K562 (cell line): Measurements from ENCODE around the gene DYNLT4. TPM values are rescaled to one million over a fixed set of nuclear protein-coding genes. Genes with fewer than 3 reads are reported as not detected.

Experiments
- ARHGAP35 ChIP-seq: fragments of 450-650 bp; IDR thresholded peaks from 2 replicates; pipeline ENCODE4 v1.6.1; 2018; ENCODE audit not compliant: partially characterized antibody
- CBFB ChIP-seq: sonication (generic); formaldehyde crosslinking; IDR thresholded peaks from 2 replicates; pipeline ENCODE4 v1.4.0; 2020; ENCODE audit warnings: mild to moderate bottlenecking, missing genetic modification reagents
- CREB1 ChIP-seq, 2 experiments: sonication (generic) in 1 of 2; formaldehyde crosslinking in 1 of 2; IDR thresholded peaks; 2 replicates each; pipeline versions ENCODE4 v1.6.1 to v1.8.0; 2012 to 2022; ENCODE audit warnings: inconsistent platforms in 1 of 2, mild to moderate bottlenecking in 1 of 2, missing genetic modification reagents in 1 of 2, moderate library complexity in 1 of 2
- ERF ChIP-seq: fragments of 450-650 bp; formaldehyde crosslinking; IDR thresholded peaks from 2 replicates; pipeline ENCODE4 v1.4.0; 2020; ENCODE audit warnings: mild to moderate bottlenecking, mixed read lengths
- HMG20B ChIP-seq: fragments of 250-450 bp; sonication (Bioruptor Pico); IDR thresholded peaks from 2 replicates; pipeline ENCODE4 v1.5.0; 2021; ENCODE audit warnings: mild to moderate bottlenecking
- HSF4 ChIP-seq: fragments of 250-450 bp; sonication (Bioruptor Pico); IDR thresholded peaks from 2 replicates; pipeline ENCODE4 v2.1.2; 2022; ENCODE audit warnings: mild to moderate bottlenecking, moderate library complexity, borderline replicate concordance
- ILK ChIP-seq: fragments of 450-650 bp; IDR thresholded peaks from 2 replicates; pipeline ENCODE4 v1.6.1; 2016; ENCODE audit warnings: missing genetic modification characterization, low read depth, mild to moderate bottlenecking, missing compliant biosample characterization, moderate library complexity, borderline replicate concordance
- PHF20 ChIP-seq: fragments of 450-650 bp; IDR thresholded peaks from 2 replicates; pipeline ENCODE4 v1.6.1; 2018; ENCODE audit not compliant: partially characterized antibody
- PHF21A ChIP-seq: fragments of 450-650 bp; IDR thresholded peaks from 2 replicates; pipeline ENCODE4 v1.6.1; 2017; ENCODE audit warnings: low read depth, borderline replicate concordance
- PHTF2 ChIP-seq: fragments of 250-450 bp; sonication (Bioruptor Pico); IDR thresholded peaks from 2 replicates; pipeline ENCODE4 v1.5.0; 2021; ENCODE audit warnings: mild to moderate bottlenecking
- POU5F1 ChIP-seq: fragments of 150-350 bp; IDR thresholded peaks from 2 replicates; pipeline ENCODE4 v1.6.1; 2014; ENCODE audit warnings: borderline replicate concordance, low read length, low read depth, mild to moderate bottlenecking; ENCODE audit not compliant: partially characterized antibody
- PPARD ChIP-seq: fragments of 250-450 bp; sonication (Bioruptor Pico); IDR thresholded peaks from 2 replicates; pipeline ENCODE4 v1.8.0; 2022; ENCODE audit warnings: inconsistent platforms, mild to moderate bottlenecking, moderate library complexity
- SIX5 ChIP-seq, 2 experiments: IDR thresholded peaks; 2 replicates each; pipeline ENCODE4 v1.6.1; 2011; ENCODE audit warnings: low read length in 2 of 2, borderline replicate concordance in 1 of 2, low read depth in 1 of 2, mild to moderate bottlenecking in 1 of 2, moderate library complexity in 1 of 2; ENCODE audit not compliant: insufficient read depth in 1 of 2
- ZNF184 ChIP-seq: sonication (generic); formaldehyde crosslinking; IDR thresholded peaks from 2 replicates; pipeline ENCODE4 v1.5.0; 2020; ENCODE audit warnings: missing genetic modification reagents
- ZNF24 ChIP-seq: fragments of 450-650 bp; IDR thresholded peaks from 2 replicates; pipeline ENCODE4 v1.6.1; 2016
- ZNF707 ChIP-seq: fragments of 250-450 bp; sonication (Bioruptor Pico); conservative IDR thresholded peaks from 2 replicates; pipeline ENCODE4 v1.8.0; 2022; ENCODE audit warnings: inconsistent platforms, mild to moderate bottlenecking, moderate library complexity
- polyA plus RNA-seq, 8 experiments: library from polyadenylated mRNA; depleted of rRNA in 4 of 8; stranded (reverse) in 5 of 8; unstranded in 3 of 8; fragments of >200 nt; fragmentation: Nextera tagmentation in 2 of 8; fragmentation: Illumina TruSeq in 1 of 8; extraction: Ambion mirVana in 2 of 8; extraction: Trizol in 1 of 8; gene quantifications; 2 replicates each; pipeline versions ENCODE4 v1.2.1 to v1.2.3, GENCODE V29; 2011 to 2014; ENCODE audit warnings: inconsistent platforms in 1 of 8, missing spikeins in 1 of 8
- total RNA-seq, 7 experiments: library from RNA; depleted of rRNA in 6 of 7; stranded (reverse); fragments of >200 nt in 6 of 7; fragmentation: Illumina TruSeq in 2 of 7; extraction: Trizol in 2 of 7; gene quantifications; 2 replicates each; pipeline versions ENCODE4 v1.2.1 to v1.2.3, GENCODE V29; 2011 to 2021; ENCODE audit warnings: low replicate concordance in 1 of 7
- TF ChIP-seq, protein P1 (sequence below), 2 experiments: IDR thresholded peaks; 2 replicates each; pipeline ENCODE4 v1.6.1; 2012; ENCODE audit warnings: improper control_type of control experiment in 2 of 2, low read depth in 2 of 2, low read length in 2 of 2, borderline replicate concordance in 1 of 2
- TF ChIP-seq, protein P2 (sequence below): fragments of 450-650 bp; IDR thresholded peaks from 2 replicates; pipeline ENCODE4 v1.6.1; 2016; ENCODE audit warnings: borderline replicate concordance
- TF ChIP-seq, protein P3 (sequence below): sonication (generic); formaldehyde crosslinking; IDR thresholded peaks from 2 replicates; pipeline ENCODE4 v1.8.0; 2022; ENCODE audit warnings: mild to moderate bottlenecking, missing genetic modification reagents
- TF ChIP-seq, protein P4 (sequence below): IDR thresholded peaks from 2 replicates; pipeline ENCODE4 v1.6.1; 2011; ENCODE audit not compliant: insufficient read length; ENCODE audit errors: extremely low read depth

The DYNLT4 gene
- total and polyA plus RNA-seq, 9 of the 15 experiments (the other 6 are each of a cell fraction or from before 2014, with no cell fraction given): 0.29 to 0.73 TPM; not detected in 7

DNA sequence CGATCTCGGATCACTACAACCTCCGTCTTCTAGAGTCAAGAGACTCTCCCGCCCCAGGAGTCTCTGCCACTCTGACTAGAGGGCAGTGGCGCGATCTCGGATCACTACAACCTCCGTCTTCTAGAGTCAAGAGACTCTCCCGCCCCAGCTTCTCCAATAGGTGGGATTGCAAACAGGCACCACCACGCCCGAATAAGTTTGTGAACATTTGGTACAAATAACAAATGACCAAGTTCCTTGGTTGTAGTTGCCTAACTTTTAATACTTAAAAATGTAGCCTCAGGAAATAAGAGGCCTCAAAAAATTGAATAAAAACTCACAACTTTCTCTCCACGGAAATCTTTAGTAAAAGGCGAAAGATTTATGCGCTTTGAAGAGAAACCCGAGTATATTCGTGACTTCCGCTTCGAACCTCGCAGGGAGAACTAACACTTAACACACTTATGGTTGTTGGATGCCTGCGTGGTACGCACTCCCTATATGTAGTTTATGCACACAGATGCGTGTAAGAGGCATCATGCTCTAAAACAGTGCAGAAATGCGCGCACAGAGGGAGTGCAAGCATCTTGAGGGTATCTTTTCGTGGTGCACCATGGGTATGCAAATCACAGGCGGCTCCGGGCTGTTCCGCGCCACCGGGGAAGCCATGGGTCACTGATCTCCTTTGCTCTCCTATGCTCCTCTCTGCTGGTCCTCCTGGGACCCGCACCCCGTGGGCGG, 12.6 kb upstream of the DYNLT4 start (continued):
- TF ChIP-seq ZNF184 (CRISPR knock-in tag) (no peak), ZNF707 (CRISPR knock-in tag) (no peak), PPARD (CRISPR knock-in tag) (no peak), ERF (CRISPR knock-in tag) (no peak; the same call in none of the 2 replicates), POU5F1 (no peak), PHF20 (peak; percentile 18), HSF4 (CRISPR knock-in tag) (no peak), PHTF2 (CRISPR knock-in tag) (peak; percentile 91), CBFB (CRISPR knock-in tag) (no peak), CREB1 (IDR thresholded peaks at IDR 0.05) (no peak; the same call in none of the 2 replicates), CREB1 (CRISPR knock-in tag; IDR thresholded peaks at IDR 0.05) (peak; percentile 6; the same call in 1 of the 2 replicates), PHF21A (peak; percentile 66), ILK (tag) (0 out of 2 replicates have a peak, but pooled peaks have one; percentile 12), HMG20B (CRISPR knock-in tag) (peak; percentile 90), ARHGAP35 (peak; percentile 99), ZNF24 (peak; percentile 77), SIX5 (IDR thresholded peaks at IDR 0.05; ENCODE audit: borderline replicate concordance in 1 of 2, insufficient read depth in 1 of 2, low read depth in 1 of 2, low read length in 2 of 2) (no peak; a peak in 1 of 4 replicates)
- TF ChIP-seq, protein P1, sequence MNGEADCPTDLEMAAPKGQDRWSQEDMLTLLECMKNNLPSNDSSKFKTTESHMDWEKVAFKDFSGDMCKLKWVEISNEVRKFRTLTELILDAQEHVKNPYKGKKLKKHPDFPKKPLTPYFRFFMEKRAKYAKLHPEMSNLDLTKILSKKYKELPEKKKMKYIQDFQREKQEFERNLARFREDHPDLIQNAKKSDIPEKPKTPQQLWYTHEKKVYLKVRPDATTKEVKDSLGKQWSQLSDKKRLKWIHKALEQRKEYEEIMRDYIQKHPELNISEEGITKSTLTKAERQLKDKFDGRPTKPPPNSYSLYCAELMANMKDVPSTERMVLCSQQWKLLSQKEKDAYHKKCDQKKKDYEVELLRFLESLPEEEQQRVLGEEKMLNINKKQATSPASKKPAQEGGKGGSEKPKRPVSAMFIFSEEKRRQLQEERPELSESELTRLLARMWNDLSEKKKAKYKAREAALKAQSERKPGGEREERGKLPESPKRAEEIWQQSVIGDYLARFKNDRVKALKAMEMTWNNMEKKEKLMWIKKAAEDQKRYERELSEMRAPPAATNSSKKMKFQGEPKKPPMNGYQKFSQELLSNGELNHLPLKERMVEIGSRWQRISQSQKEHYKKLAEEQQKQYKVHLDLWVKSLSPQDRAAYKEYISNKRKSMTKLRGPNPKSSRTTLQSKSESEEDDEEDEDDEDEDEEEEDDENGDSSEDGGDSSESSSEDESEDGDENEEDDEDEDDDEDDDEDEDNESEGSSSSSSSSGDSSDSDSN (IDR thresholded peaks at IDR 0.05; ENCODE audit: borderline replicate concordance in 1 of 2, low read depth in 2 of 2, low read length in 2 of 2): no peak
- TF ChIP-seq, protein P2, sequence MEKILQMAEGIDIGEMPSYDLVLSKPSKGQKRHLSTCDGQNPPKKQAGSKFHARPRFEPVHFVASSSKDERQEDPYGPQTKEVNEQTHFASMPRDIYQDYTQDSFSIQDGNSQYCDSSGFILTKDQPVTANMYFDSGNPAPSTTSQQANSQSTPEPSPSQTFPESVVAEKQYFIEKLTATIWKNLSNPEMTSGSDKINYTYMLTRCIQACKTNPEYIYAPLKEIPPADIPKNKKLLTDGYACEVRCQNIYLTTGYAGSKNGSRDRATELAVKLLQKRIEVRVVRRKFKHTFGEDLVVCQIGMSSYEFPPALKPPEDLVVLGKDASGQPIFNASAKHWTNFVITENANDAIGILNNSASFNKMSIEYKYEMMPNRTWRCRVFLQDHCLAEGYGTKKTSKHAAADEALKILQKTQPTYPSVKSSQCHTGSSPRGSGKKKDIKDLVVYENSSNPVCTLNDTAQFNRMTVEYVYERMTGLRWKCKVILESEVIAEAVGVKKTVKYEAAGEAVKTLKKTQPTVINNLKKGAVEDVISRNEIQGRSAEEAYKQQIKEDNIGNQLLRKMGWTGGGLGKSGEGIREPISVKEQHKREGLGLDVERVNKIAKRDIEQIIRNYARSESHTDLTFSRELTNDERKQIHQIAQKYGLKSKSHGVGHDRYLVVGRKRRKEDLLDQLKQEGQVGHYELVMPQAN: no peak
- TF ChIP-seq, protein P3, sequence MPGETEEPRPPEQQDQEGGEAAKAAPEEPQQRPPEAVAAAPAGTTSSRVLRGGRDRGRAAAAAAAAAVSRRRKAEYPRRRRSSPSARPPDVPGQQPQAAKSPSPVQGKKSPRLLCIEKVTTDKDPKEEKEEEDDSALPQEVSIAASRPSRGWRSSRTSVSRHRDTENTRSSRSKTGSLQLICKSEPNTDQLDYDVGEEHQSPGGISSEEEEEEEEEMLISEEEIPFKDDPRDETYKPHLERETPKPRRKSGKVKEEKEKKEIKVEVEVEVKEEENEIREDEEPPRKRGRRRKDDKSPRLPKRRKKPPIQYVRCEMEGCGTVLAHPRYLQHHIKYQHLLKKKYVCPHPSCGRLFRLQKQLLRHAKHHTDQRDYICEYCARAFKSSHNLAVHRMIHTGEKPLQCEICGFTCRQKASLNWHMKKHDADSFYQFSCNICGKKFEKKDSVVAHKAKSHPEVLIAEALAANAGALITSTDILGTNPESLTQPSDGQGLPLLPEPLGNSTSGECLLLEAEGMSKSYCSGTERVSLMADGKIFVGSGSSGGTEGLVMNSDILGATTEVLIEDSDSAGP (CRISPR knock-in tag): no peak
- TF ChIP-seq, protein P4, sequence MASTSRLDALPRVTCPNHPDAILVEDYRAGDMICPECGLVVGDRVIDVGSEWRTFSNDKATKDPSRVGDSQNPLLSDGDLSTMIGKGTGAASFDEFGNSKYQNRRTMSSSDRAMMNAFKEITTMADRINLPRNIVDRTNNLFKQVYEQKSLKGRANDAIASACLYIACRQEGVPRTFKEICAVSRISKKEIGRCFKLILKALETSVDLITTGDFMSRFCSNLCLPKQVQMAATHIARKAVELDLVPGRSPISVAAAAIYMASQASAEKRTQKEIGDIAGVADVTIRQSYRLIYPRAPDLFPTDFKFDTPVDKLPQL: peak; percentile 100
